GM19455 (cell line): ENCODE results near the gene RNF151.

Source experiments
- ATAC-seq: cut with Tn5 transposase; IDR thresholded peaks from one replicate; pipeline ENCODE4 v1.9.1; 2021; ENCODE audit not compliant: unreplicated experiment

The RNF151 gene

GRCh38 chr16:1976216-1976520 lies 9.5 kb downstream of the RNF151 start:
- no peak for ATAC-seq

DNA sequence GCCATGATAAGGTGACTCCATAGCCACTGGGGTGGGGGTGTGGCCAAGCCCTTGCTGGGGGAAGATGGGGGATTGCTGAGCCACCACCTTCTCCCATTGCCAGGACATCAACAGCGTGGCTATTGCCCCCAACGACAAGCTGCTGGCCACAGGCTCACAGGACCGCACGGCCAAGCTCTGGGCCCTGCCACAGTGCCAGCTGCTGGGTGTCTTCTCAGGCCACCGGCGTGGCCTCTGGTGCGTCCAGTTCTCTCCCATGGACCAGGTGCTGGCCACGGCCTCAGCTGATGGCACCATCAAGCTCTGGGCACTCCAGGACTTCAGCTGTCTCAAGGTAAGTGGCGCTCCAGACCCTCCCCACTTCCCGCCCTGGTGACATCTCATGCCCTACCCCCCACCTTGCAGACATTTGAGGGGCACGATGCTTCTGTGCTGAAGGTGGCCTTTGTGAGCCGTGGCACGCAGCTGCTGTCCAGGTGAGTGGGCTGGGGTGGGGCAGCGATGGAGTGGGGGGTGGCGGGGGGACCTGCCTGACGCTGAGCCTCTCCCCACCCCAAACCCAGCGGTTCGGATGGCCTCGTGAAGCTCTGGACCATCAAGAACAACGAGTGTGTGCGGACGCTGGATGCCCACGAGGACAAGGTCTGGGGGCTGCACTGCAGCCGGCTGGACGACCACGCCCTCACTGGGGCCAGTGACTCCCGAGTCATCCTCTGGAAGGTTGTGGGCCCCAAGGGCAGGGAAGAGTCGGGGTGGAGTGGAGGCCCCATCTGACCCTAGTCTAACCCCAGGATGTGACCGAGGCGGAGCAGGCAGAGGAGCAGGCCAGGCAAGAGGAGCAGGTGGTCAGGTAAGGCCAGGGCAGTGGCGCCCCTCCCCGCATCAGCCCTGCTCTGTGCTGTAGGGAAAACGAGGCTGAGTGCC lies 10.6 kb downstream of the RNF151 start:
- no peak for ATAC-seq

DNA sequence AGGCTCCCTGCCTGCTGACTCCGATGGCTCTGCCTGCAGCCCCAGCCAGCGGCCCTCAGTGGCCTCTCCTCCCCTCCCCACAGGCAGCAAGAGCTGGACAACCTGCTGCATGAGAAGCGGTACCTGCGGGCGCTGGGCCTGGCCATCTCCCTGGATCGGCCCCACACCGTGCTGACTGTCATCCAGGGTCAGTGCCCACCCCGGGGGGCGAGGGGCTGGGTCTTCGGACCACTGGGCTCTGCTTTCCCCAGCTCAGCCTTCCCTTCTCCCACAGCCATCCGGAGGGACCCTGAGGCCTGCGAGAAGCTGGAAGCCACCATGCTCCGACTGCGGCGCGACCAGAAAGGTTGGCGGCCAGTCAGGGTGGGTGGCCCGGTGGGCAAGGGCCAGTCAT lies 11.2 kb downstream of the RNF151 start:
- ATAC-seq = no peak

DNA sequence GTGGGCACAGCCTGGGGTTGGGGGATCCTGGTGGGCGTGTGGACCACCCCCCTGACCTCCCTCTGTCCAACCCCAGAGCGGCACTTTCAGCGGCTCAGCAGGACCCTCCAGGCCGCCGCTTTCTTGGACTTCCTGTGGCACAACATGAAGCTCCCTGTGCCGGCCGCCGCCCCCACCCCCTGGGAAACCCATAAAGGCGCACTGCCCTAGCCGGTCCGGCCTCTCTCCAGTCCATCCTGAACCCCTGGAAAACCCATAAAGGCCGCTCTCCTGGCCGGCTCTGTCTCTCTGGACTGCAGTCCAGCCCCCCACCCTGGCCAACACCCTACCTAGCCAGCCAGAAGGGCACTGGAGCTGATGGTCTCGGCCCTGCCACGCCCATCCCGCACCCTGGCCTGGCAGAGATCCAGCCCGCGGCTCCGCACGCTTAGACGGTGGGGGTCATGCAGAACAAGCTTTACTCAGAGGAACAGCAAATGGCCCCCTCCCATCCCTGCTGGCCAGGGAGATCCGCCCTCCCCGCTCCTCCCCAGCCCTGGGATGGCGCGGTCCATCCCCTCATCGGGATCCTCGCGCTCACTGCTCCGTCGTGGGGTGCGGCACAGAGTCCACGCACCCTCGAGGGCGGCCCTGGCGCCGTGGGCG lies 11.9 kb downstream of the RNF151 start:
- no peak for ATAC-seq

DNA sequence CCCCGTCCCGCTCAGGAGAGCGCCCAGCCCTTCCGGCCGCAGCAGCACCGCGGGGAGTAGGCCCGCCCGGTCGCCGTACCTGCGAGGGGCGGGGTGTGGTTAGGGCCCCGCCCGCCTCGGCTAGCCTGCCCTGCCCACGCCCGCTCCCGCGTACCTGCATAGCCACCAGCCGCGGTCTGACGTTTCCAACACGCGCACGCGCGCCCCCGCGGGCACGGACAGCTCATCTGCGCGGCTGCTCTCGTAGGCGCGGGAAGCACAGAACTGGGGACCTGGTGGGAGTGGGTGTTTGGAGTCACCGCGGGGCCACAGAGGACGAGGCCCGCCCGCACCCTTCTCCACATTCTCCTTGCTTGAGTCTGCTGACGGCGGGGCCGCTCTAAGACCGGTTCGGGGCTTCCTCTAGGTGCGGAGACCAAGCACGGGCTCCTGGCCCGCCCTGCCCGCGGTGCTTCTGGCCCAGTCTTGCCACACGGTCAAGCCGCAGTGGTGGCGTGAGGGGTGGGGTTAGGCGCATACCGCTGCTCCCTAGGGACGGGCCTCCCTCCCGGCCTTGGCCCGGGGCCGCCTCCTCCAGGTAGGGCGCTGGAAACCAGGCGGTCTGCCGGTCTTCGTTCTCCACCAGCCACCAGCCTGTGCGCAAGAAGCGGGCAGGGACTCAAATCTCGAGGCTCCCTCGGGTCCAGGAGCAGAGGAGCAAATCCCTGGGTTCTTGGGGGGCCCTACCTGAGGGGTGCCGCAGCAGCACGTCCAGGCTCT lies 12.8 kb downstream of the RNF151 start:
- ATAC-seq = no peak

GRCh38 chr16:1980030-1980769 lies 13.5 kb downstream of the RNF151 start:
- ATAC-seq = no peak

- no peak for ATAC-seq
Observed at GRCh38 chr16:1980770-1981087, 14.1 kb downstream of the RNF151 start.

- no peak for ATAC-seq
Observed at GRCh38 chr16:1981398-1981836, 14.8 kb downstream of the RNF151 start, which contains the start of gene NOXO1. NOXO1 (minus strand) TSS chr16:1981469; CDS start chr16:1981179, 290 bp downstream.

- no peak for ATAC-seq
Observed at GRCh38 chr16:1982013-1982433, 15.4 kb downstream of the RNF151 start.

GRCh38 chr16:1982991-1983543 lies 16.4 kb downstream of the RNF151 start:
- no peak for ATAC-seq

DNA sequence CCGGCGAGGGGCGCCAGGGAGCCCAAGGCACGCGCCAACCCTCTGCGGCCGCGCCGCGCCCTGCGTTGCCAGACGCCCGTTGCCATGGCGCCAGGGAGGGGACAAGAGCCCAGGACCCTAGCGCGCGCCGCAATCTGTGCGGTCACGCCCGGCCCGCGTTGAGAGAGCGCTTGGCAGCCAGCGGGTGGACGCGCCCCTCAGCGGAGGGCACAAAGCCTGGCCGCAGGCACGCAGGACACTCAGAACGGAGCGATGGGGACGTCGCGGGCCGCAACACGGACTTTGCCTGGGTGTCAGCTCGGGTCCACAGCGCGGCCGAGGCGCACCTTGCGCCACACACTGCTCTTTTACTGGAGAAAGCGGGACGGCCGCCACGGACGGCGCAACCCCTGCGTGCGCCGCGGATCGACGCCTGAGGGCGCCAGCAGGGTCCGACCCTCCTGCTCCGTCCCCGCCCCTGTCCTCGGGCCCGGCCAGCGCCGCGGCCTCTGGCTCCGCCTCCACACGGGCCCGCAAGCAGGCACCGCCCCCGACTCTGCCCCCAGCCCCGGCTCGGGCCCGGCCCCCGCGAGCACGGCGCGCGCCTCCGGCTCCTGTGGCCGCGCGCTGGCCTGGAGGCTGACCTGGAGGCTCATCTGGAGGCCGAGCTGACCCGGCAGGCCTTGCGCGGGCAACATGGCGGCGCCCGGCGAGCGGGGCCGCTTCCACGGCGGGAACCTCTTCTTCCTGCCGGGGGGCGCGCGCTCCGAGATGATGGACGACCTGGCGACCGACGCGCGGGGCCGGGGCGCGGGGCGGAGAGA lies 17.1 kb downstream of the RNF151 start, which contains the start of gene GFER:
TSS of gene GFER (plus strand) at position 650 of the 803 bp plus-strand sequence. CDS start at position 676, 26 bp downstream.
- ATAC-seq = peak; percentile 67

DNA sequence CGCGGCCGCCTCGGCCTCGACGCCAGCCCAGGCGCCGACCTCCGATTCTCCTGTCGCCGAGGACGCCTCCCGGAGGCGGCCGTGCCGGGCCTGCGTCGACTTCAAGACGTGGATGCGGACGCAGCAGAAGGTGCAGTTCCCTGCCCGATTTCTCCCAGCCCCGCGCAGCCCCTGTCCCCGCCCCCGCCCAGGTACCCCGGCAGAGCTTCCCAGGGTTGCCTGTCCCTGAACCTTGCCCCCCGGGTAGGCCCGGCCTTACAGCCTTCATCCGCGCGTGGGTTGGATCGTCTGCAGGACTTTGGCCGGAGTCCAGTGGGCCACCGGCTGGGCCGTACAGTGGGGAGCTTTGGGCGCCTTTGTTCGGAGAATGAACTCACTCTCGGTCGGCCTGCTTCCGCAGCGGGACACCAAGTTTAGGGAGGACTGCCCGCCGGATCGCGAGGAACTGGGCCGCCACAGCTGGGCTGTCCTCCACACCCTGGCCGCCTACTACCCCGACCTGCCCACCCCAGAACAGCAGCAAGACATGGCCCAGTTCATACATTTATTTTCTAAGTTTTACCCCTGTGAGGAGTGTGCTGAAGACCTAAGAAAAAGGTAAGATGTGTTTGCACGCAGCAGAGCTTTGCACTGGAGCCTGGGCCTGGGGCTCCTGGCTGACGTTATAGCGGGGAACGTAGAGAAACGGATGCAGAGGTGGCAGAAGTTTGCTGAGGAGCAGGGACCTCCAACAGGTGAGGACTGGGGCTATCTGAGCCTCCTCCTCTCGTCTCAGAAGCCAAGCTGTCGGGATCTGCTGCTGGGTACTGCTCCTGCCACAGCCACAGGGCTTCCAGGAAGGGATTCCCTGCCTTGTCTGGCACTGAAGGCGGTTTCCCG lies 17.9 kb downstream of the RNF151 start:
- no peak for ATAC-seq

GRCh38 chr16:1985466-1986150 lies 19.0 kb downstream of the RNF151 start:
- no peak for ATAC-seq

DNA sequence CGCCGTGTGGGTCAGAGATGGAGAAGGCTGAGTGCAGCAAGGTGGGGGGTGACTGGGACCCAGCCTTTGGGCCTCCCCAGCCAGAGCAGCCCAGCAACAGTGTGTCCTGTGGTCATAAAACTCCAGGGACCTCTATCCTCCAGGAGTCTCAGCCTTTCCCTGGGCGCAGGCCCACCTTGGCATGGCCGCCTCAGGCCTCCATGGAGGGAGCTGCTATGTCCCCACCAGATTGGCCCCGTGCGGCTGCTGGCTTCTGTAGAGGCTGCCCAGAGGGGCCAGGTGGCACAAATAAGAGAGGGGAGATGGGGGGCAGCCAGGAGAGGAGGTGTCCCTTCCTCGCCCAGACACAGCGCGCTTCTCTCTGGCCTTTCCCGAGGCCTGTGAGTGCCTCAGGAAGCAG lies 20.5 kb downstream of the RNF151 start:
- no peak for ATAC-seq

- ATAC-seq = no peak
Observed at GRCh38 chr16:1989209-1990100, 22.8 kb downstream of the RNF151 start, which contains the start of gene SYNGR3. SYNGR3 (plus strand) TSS chr16:1989970; CDS start chr16:1990103, 133 bp downstream.

DNA sequence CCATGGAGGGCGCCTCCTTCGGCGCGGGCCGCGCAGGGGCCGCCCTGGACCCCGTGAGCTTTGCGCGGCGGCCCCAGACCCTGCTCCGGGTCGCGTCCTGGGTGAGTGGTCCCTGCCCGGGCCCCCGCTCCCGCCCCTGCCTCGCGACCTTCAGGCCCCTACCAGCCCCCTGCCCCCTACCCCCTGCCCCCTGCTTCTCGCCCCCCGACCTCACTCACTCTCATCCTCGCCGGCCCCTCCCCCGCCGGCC lies 23.4 kb downstream of the RNF151 start:
- no peak for ATAC-seq

GRCh38 chr16:1990351-1991134 lies 23.9 kb downstream of the RNF151 start:
- no peak for ATAC-seq
